PC-9 (cell line): Measurements from ENCODE around the gene AXIN2. TPM values are rescaled to one million over a fixed set of nuclear protein-coding genes. Genes with fewer than 3 reads are reported as not detected.

Source experiments
- BruUV-seq: library from RNA; stranded (reverse); fragments of 400-500 nt; replicated peaks from 2 replicates; lab custom pipeline; 2021; lab: Mats Ljungman, UMichigan
- CTCF ChIA-PET: fragments of 300-600 bp; sonication (Branson Sonifier 250); formaldehyde crosslinking; loops from one replicate; lab custom pipeline; 2022; ENCODE audit warnings: antibody characterized with exemption; lab: Charles Lee
- POLR2A ChIA-PET: fragments of 300-600 bp; sonication (Branson Sonifier 250); formaldehyde crosslinking; loops from one replicate; lab custom pipeline; 2022; ENCODE audit warnings: antibody characterized with exemption; ENCODE audit not compliant: unreplicated experiment; lab: Charles Lee
- DNase-seq, 2 experiments: peaks; one replicate each; pipeline versions ENCODE4 v3.0.0 to v3.0.0-alpha.2; 2015 to 2022; ENCODE audit warnings: mixed read lengths in 1 of 2
- H2AFZ ChIP-seq: fragments of 200-600 bp; sonication (generic); 2 replicates; pipeline ENCODE4 v1.8.1; 2017; ENCODE audit warnings: antibody characterized with exemption
- H3F3A ChIP-seq: fragments of 200-600 bp; sonication (generic); 2 replicates; pipeline ENCODE4 v1.8.1; 2017; ENCODE audit warnings: antibody characterized with exemption, mild to moderate bottlenecking, low read depth; ENCODE audit not compliant: insufficient read depth
- H3K27ac ChIP-seq: fragments of 200-600 bp; sonication (generic); 2 replicates; pipeline ENCODE4 v1.6.1; 2016; ENCODE audit warnings: mixed run types
- H3K27me3 ChIP-seq: fragments of 200-600 bp; sonication (generic); 2 replicates; pipeline ENCODE4 v1.6.1; 2016; ENCODE audit warnings: low read depth, mixed run types; ENCODE audit not compliant: insufficient read depth
- H3K36me3 ChIP-seq: fragments of 200-600 bp; sonication (generic); 2 replicates; pipeline ENCODE4 v1.6.1; 2016; ENCODE audit warnings: low read depth, mixed run types
- H3K4me1 ChIP-seq: fragments of 200-600 bp; sonication (generic); replicated peaks from 2 replicates; pipeline ENCODE4 v1.6.1; 2016; ENCODE audit warnings: mixed run types; ENCODE audit not compliant: insufficient read depth
- H3K4me2 ChIP-seq: fragments of 200-600 bp; sonication (generic); 2 replicates; pipeline ENCODE4 v1.6.1; 2017; ENCODE audit warnings: mixed run types
- H3K4me3 ChIP-seq: fragments of 200-600 bp; sonication (generic); 2 replicates; pipeline ENCODE4 v1.6.1; 2016; ENCODE audit warnings: mixed run types
- H3K79me2 ChIP-seq: fragments of 200-600 bp; sonication (generic); 2 replicates; pipeline ENCODE4 v1.6.1; 2017; ENCODE audit warnings: low read depth, mixed run types
- H3K9me2 ChIP-seq: fragments of 200-600 bp; sonication (generic); 2 replicates; pipeline ENCODE4 v1.8.1; 2017; ENCODE audit warnings: mild to moderate bottlenecking; ENCODE audit not compliant: insufficient read depth
- H3K9me3 ChIP-seq: fragments of 200-600 bp; sonication (generic); 2 replicates; pipeline ENCODE4 v1.8.1; 2016; ENCODE audit warnings: low read depth; ENCODE audit not compliant: insufficient read depth
- H4K20me1 ChIP-seq: fragments of 200-600 bp; sonication (generic); 2 replicates; pipeline ENCODE4 v1.8.1; 2017; ENCODE audit not compliant: insufficient read depth
- CTCF ChIP-seq: fragments of 200-600 bp; sonication (generic); conservative IDR thresholded peaks from 2 replicates; pipeline ENCODE4 v1.6.1; 2017; ENCODE audit warnings: mixed run types, antibody characterized with exemption, mild to moderate bottlenecking, moderate library complexity
- EZH2 ChIP-seq: fragments of 200-600 bp; sonication (generic); IDR thresholded peaks from 2 replicates; pipeline ENCODE4 v1.8.0; 2017; ENCODE audit warnings: antibody characterized with exemption, low read depth
- intact Hi-C: fragments of 100-400 bp; cut with micrococcal nuclease; formaldehyde crosslinking; loops from one replicate; pipeline ENCODE4 v1.10.0; 2022; ENCODE audit not compliant: unreplicated experiment
- total RNA-seq: library from RNA; stranded (reverse); gene quantifications from 2 replicates; pipeline ENCODE4 v1.2.3, GENCODE V29; 2021

AXIN2 gene
- total RNA-seq, 1 experiment from 2014 or later, result 0.24 TPM

DNA sequence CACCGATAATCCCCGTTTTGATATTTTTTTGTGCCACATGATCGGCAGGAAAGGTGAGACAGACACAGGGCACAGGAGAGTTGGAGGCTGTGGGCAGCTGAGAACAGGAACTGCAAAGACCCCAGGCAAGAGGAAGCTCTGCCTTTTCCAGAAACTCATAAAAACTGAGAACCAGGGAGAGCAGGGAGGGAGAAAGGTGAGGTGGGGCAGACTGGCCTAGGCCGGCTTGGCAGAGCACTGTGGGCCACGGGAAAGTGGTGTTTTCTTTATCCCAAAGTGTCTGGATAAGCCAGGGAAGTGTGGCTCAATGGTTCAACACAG, 11.8 kb upstream of the AXIN2 start:
- no peak overlapping the region for H3K27ac ChIP-seq
- H3K79me2 ChIP-seq, result no peaks in the 10 kb centered on the region
- no peaks in the 10 kb centered on the region for H3F3A ChIP-seq
- no peaks in the 10 kb centered on the region for H3K27me3 ChIP-seq
- DNase-seq, result no peak
- no peaks in the 10 kb centered on the region for H3K9me3 ChIP-seq
- no peak for TF ChIP-seq EZH2
- no peak for TF ChIP-seq CTCF
- no peaks in the 10 kb centered on the region for H3K4me1 ChIP-seq
- no peak overlapping the region for H3K4me3 ChIP-seq
- ChIA-PET CTCF (no interaction called here), POLR2A (no interaction called here)
- no peaks in the 10 kb centered on the region for H4K20me1 ChIP-seq
- no peak overlapping the region for H3K4me2 ChIP-seq
- intact Hi-C loops, result no loop called here
- no peaks in the 10 kb centered on the region for H3K36me3 ChIP-seq
- no peak overlapping the region for H2AFZ ChIP-seq
- no TSS peak for BruUV-seq
- H3K9me2 ChIP-seq, result no peaks in the 10 kb centered on the region

DNA sequence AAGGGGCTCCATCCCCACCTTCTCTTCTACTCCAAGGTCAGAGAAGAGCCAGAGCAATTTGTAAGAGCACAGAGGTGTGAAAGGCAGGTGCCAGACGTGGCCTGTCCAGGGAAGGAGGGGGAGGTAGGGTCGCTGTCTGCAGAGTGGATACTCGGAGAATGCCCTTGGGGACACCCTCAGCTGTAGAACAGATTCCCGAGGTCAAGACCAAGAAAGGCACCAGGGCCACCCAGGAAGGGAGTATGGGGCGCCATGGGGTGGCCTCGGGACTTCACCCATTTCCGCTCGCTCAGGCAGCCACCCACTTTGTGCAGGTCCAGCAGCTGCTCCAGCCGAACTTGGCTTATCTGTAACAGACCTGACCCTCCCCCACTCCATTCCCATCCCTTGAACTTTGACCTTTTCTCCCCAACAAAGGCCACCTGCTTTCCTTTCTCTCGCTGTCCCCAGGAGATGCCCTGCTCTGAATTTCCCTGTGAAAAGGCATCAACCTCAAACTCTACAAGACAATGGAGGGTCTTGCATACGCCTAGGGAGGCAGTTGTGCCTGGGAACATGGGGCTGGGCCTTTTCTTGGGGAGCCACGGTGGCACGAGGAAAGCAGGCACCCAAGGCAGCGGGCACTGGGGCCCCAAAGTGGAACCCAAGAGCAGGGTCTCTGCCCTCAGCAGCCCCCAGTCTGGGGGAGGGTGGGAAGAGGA, 11.3 kb upstream of the AXIN2 start:
- Histone ChIP-seq H4K20me1 (no peaks in the 10 kb centered on the region), H2AFZ (no peak overlapping the region), H3K4me3 (no peak overlapping the region), H3K79me2 (no peaks in the 10 kb centered on the region), H3K4me1 (no peaks in the 10 kb centered on the region), H3K27ac (no peak overlapping the region), H3K9me3 (no peaks in the 10 kb centered on the region), H3K36me3 (no peaks in the 10 kb centered on the region), H3F3A (no peaks in the 10 kb centered on the region), H3K9me2 (no peaks in the 10 kb centered on the region), H3K27me3 (no peaks in the 10 kb centered on the region), H3K4me2 (no peak overlapping the region)
- intact Hi-C loops, result no loop called here
- DNase-seq, result no peak
- no peak for TF ChIP-seq CTCF
- no peak for TF ChIP-seq EZH2
- CTCF ChIA-PET, result no interaction called here
- POLR2A ChIA-PET, result no interaction called here
- no TSS peak for BruUV-seq

- H3K36me3 ChIP-seq, result no peaks in the 10 kb centered on the region
- no peak overlapping the region for H2AFZ ChIP-seq
- no peaks in the 10 kb centered on the region for H3F3A ChIP-seq
- H3K4me3 ChIP-seq, result no peak overlapping the region
- no peak overlapping the region for H3K27ac ChIP-seq
- no peak for TF ChIP-seq CTCF
- no peak for TF ChIP-seq EZH2
- H4K20me1 ChIP-seq, result no peaks in the 10 kb centered on the region
- intact Hi-C loops, result no loop called here
- H3K4me1 ChIP-seq, result no peaks in the 10 kb centered on the region
- no peak for DNase-seq
- ChIA-PET CTCF (no interaction called here), POLR2A (no interaction called here)
- H3K9me3 ChIP-seq, result no peaks in the 10 kb centered on the region
- H3K9me2 ChIP-seq, result no peaks in the 10 kb centered on the region
- no TSS peak for BruUV-seq
- no peaks in the 10 kb centered on the region for H3K27me3 ChIP-seq
- H3K4me2 ChIP-seq, result no peak overlapping the region
- no peaks in the 10 kb centered on the region for H3K79me2 ChIP-seq
These were observed 10.7 kb upstream of the AXIN2 start for GRCh38 chr17:65572186-65572580.
